AG10803 (cell line): ENCODE measurements around the gene HECTD4.

Experiments used
- DNase-seq: peaks from one replicate; pipeline ENCODE4 v3.0.0; 2010; ENCODE audit warnings: low read depth
- H3K4me3 ChIP-seq: 2 replicates; pipeline ENCODE4 v1.5.1; 2011; ENCODE audit warnings: mild to moderate bottlenecking, low read length, control low read depth
- CTCF ChIP-seq: conservative IDR thresholded peaks from 2 replicates; pipeline ENCODE4 v1.5.1; 2011; ENCODE audit warnings: mild to moderate bottlenecking, low read length, control low read depth, inconsistent platforms

HECTD4 gene

GRCh38 chr12:112288638-112289037, 93.6 kb downstream of the HECTD4 start:
- no peak for TF ChIP-seq CTCF
- DNase-seq, result no peak
- H3K4me3 ChIP-seq, result no peak overlapping the region

- no peak for DNase-seq
- TF ChIP-seq CTCF, result no peak
- H3K4me3 ChIP-seq, result no peak overlapping the region
Measured at GRCh38 chr12:112285600-112286401, 96.4 kb downstream of the HECTD4 start.

- peak; percentile 21 for DNase-seq
- no peak for TF ChIP-seq CTCF
- no peak overlapping the region for H3K4me3 ChIP-seq
Measured at GRCh38 chr12:112283546-112283945, 98.7 kb downstream of the HECTD4 start.

- TF ChIP-seq CTCF, result no peak
- no peak for DNase-seq
- no peak overlapping the region for H3K4me3 ChIP-seq
Measured at GRCh38 chr12:112282920-112283319, 99.3 kb downstream of the HECTD4 start.

- no peak overlapping the region for H3K4me3 ChIP-seq
- DNase-seq, result no peak
- no peak for TF ChIP-seq CTCF
Measured at GRCh38 chr12:112275836-112276235, 106.4 kb downstream of the HECTD4 start.

- no peak for TF ChIP-seq CTCF
- no peak overlapping the region for H3K4me3 ChIP-seq
- DNase-seq, result no peak
Measured at GRCh38 chr12:112275207-112275606, 107.0 kb downstream of the HECTD4 start.

GRCh38 chr12:112270673-112271072, 111.6 kb downstream of the HECTD4 start:
- no peak overlapping the region for H3K4me3 ChIP-seq
- TF ChIP-seq CTCF, result no peak
- no peak for DNase-seq
